CD14-positive monocyte (primary cell): ENCODE results near the gene CSTF3. TPM values are rescaled to one million over a fixed set of nuclear protein-coding genes. Genes with fewer than 3 reads are reported as not detected.

Experiments used
- DNase-seq, 3 donors: peaks; one replicate each; pipeline ENCODE4 v3.0.0-alpha.2; 2011 to 2022
- H2AFZ ChIP-seq: 2 replicates; pipeline ENCODE4 v1.6.0; 2012; ENCODE audit warnings: mild to moderate bottlenecking, low read depth, low read length, inconsistent platforms; ENCODE audit not compliant: insufficient read depth, poor library complexity, severe bottlenecking
- H3K27ac ChIP-seq, 2 donors: 1 replicate in 1 of 2; 2 replicates in 1 of 2; pipeline ENCODE4 v1.5.1; 2012 to 2013; ENCODE audit warnings: low read length in 2 of 2, control low read depth in 1 of 2, inconsistent platforms in 1 of 2, low read depth in 1 of 2, mild to moderate bottlenecking in 1 of 2
- H3K27me3 ChIP-seq, 2 donors: one replicate each; pipeline versions ENCODE4 v1.6.0 to v1.6.1; 2011 to 2013; ENCODE audit warnings: low read length in 2 of 2; ENCODE audit not compliant: control insufficient read depth in 2 of 2, insufficient read depth in 2 of 2
- H3K36me3 ChIP-seq, 2 donors: replicated peaks in 1 of 2; 1 replicate in 1 of 2; 2 replicates in 1 of 2; pipeline versions ENCODE4 v1.5.1 to v1.6.1; 2012 to 2013; ENCODE audit warnings: low read length in 2 of 2, control low read depth in 1 of 2, inconsistent platforms in 1 of 2, mild to moderate bottlenecking in 1 of 2; ENCODE audit not compliant: insufficient read depth in 2 of 2, control insufficient read depth in 1 of 2
- H3K4me1 ChIP-seq, 2 donors: 1 replicate in 1 of 2; 2 replicates in 1 of 2; pipeline versions ENCODE4 v1.5.1 to v1.6.1; 2012 to 2013; ENCODE audit warnings: low read length in 2 of 2, control low read depth in 1 of 2, inconsistent platforms in 1 of 2, mild to moderate bottlenecking in 1 of 2, moderate library complexity in 1 of 2; ENCODE audit not compliant: insufficient read depth in 2 of 2, control insufficient read depth in 1 of 2
- H3K4me2 ChIP-seq: replicated peaks from 2 replicates; pipeline ENCODE3; 2012; ENCODE audit warnings: low read length, moderate library complexity, mild to moderate bottlenecking; ENCODE audit not compliant: poor library complexity, severe bottlenecking; ENCODE audit errors: extremely low read depth
- H3K4me3 ChIP-seq, 3 experiments: fragments of 200-600 bp in 1 of 3; sonication (generic) in 1 of 3; replicated peaks in 1 of 3; 1 replicate in 2 of 3; 2 replicates in 1 of 3; pipeline ENCODE4 v1.5.1; 2011 to 2013; ENCODE audit warnings: low read length in 3 of 3, mild to moderate bottlenecking in 3 of 3, control low read depth in 2 of 3, low read depth in 2 of 3, inconsistent platforms in 1 of 3, moderate library complexity in 1 of 3
- H3K79me2 ChIP-seq: 2 replicates; pipeline ENCODE4 v1.6.0; 2012; ENCODE audit warnings: mild to moderate bottlenecking, control low read depth, inconsistent platforms, low read length, moderate library complexity; ENCODE audit not compliant: insufficient read depth
- H3K9ac ChIP-seq: 2 replicates; pipeline ENCODE4 v1.6.0; 2017; ENCODE audit warnings: low read length, mild to moderate bottlenecking; ENCODE audit not compliant: insufficient read depth, poor library complexity, severe bottlenecking
- H3K9me3 ChIP-seq, 2 donors: replicated peaks in 1 of 2; 1 replicate in 1 of 2; 2 replicates in 1 of 2; pipeline versions ENCODE4 v1.5.1 to v1.6.1; 2012 to 2013; ENCODE audit warnings: low read length in 2 of 2, control low read depth in 1 of 2; ENCODE audit not compliant: control insufficient read depth in 1 of 2, insufficient read depth in 1 of 2
- H4K20me1 ChIP-seq: 2 replicates; pipeline ENCODE4 v1.6.0; 2012; ENCODE audit warnings: mild to moderate bottlenecking, low read length, control low read depth, moderate library complexity; ENCODE audit not compliant: insufficient read depth
- H3K27ac Mint-ChIP-seq, 7 donors: one replicate each; pipeline ENCODE4 v1.8.0; 2020; ENCODE audit warnings: mild to moderate bottlenecking in 7 of 7, mixed read lengths in 7 of 7, moderate library complexity in 6 of 7, inconsistent platforms in 2 of 7
- H3K27me3 Mint-ChIP-seq, 3 donors: one replicate each; pipeline ENCODE4 v1.8.0; 2021 to 2022; ENCODE audit warnings: low read depth in 3 of 3, mild to moderate bottlenecking in 3 of 3, mixed read lengths in 3 of 3, moderate library complexity in 3 of 3, inconsistent platforms in 1 of 3
- H3K36me3 Mint-ChIP-seq, 2 donors: one replicate each; pipeline ENCODE4 v1.8.0; 2020; ENCODE audit warnings: mixed read lengths in 2 of 2, inconsistent platforms in 1 of 2, mild to moderate bottlenecking in 1 of 2
- H3K4me1 Mint-ChIP-seq: one replicate; pipeline ENCODE4 v1.8.0; 2020; ENCODE audit warnings: mild to moderate bottlenecking, mixed read lengths
- H3K4me3 Mint-ChIP-seq, 2 donors: one replicate each; pipeline ENCODE4 v1.8.0; 2020; ENCODE audit warnings: mild to moderate bottlenecking in 2 of 2, mixed read lengths in 2 of 2, moderate library complexity in 1 of 2
- H3K9me3 Mint-ChIP-seq, 7 donors: one replicate each; pipeline ENCODE4 v1.8.0; 2020 to 2022; ENCODE audit warnings: mixed read lengths in 7 of 7, mild to moderate bottlenecking in 6 of 7, moderate library complexity in 6 of 7, inconsistent platforms in 2 of 7
- WGBS: methylation state at CpG from one replicate; pipeline ENCODE4 v1.1.5; 2013; ENCODE audit warnings: missing lambda C conversion rate; ENCODE audit not compliant: insufficient coverage; 5-methylcytosine and 5-hydroxymethylcytosine counted together
- intact Hi-C, 2 donors: fragments of 100-400 bp; cut with micrococcal nuclease; formaldehyde crosslinking; loops; one replicate each; pipeline versions ENCODE4 v1.15.0 to v1.15.1; 2023
- polyA plus RNA-seq, 3 donors: library from polyadenylated mRNA; depleted of rRNA in 1 of 3; unstranded in 2 of 3; stranded (reverse) in 1 of 3; fragments of 300-500 nt in 2 of 3; fragments of >200 nt in 1 of 3; fragmentation: Illumina TruSeq in 2 of 3; gene quantifications; 1 replicate in 2 of 3; 2 replicates in 1 of 3; pipeline ENCODE4 v1.2.3, GENCODE V29; 2012 to 2021
- TF ChIP-seq, protein P1 (sequence below): fragments of 200-600 bp; IDR thresholded peaks from one replicate; pipeline ENCODE4 v1.8.0; 2022; ENCODE audit warnings: antibody characterized with exemption, mild to moderate bottlenecking

The CSTF3 gene
- polyA plus RNA-seq, 3 donors, result 6.9 to 12.1 (median 7.1) TPM

- Mint-ChIP-seq H3K4me3 (no peak overlapping the region), H3K36me3 (peaks cover 53 to 67% of the 10 kb centered on the region in 2 donors), H3K27ac (peak overlapping the region in 4 of 7 donors; percentile 82 to 95 (median 94)), H3K27me3 (peaks cover 0 to 2% (median 1%) of the 10 kb centered on the region in 3 donors), H3K9me3 (no peaks in the 10 kb centered on the region), H3K4me1 (peaks cover 38% of the 10 kb centered on the region)
- DNase-seq, result no peak
- Histone ChIP-seq H3K4me1 (peaks cover 32 to 34% of the 10 kb centered on the region in 2 donors), H3K27ac (peak overlapping the region in 1 of 2 donors; percentile 76), H3K9ac (no peak overlapping the region), H3K9me3 (no peaks in the 10 kb centered on the region), H4K20me1 (no peaks in the 10 kb centered on the region), H3K79me2 (no peaks in the 10 kb centered on the region), H3K36me3 (peaks cover 46 to 61% of the 10 kb centered on the region in 2 donors), H3K27me3 (no peaks in the 10 kb centered on the region), H3K4me2 (no peak overlapping the region), H2AFZ (no peak overlapping the region), H3K4me3 (no peak overlapping the region)
- intact Hi-C loops, result loop anchor here in 1 of 2 donors (5.0 kb wide), 1 partner anchor 45 kb away; the partner anchor contains the start of gene DEPDC7
- WGBS, result 83% methylated on average over 4 of the region's 5 CpGs
- TF ChIP-seq, protein P1, sequence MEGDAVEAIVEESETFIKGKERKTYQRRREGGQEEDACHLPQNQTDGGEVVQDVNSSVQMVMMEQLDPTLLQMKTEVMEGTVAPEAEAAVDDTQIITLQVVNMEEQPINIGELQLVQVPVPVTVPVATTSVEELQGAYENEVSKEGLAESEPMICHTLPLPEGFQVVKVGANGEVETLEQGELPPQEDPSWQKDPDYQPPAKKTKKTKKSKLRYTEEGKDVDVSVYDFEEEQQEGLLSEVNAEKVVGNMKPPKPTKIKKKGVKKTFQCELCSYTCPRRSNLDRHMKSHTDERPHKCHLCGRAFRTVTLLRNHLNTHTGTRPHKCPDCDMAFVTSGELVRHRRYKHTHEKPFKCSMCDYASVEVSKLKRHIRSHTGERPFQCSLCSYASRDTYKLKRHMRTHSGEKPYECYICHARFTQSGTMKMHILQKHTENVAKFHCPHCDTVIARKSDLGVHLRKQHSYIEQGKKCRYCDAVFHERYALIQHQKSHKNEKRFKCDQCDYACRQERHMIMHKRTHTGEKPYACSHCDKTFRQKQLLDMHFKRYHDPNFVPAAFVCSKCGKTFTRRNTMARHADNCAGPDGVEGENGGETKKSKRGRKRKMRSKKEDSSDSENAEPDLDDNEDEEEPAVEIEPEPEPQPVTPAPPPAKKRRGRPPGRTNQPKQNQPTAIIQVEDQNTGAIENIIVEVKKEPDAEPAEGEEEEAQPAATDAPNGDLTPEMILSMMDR, result no peak
Observed at GRCh38 chr11:33062137-33062536, 99.1 kb downstream of the CSTF3 start.

DNA sequence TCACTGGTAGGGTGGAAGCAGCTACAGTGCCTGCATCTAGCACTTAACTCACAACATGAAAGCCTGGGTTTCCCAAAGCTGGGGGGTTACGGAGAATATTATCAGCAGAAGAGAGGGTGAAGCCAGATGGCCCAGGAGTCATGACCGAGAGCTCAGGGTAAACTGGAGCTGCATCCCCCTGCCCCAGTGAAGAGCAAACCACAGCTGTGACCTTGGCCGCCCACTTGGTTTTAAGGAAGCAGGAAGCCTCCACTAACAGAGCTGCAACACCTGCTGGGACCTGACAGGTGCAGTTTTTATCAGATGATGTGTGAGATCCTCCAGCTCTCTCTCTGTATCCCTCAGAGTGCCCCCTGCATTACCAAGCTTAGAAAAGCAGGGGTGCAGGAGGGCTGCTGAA, 101.0 kb downstream of the CSTF3 start:
- Mint-ChIP-seq H3K4me3 (no peak overlapping the region), H3K27me3 (peaks cover 0 to 2% (median 0%) of the 10 kb centered on the region in 3 donors), H3K9me3 (no peaks in the 10 kb centered on the region), H3K4me1 (peaks cover 33% of the 10 kb centered on the region), H3K36me3 (peaks cover 48 to 63% of the 10 kb centered on the region in 2 donors), H3K27ac (peak overlapping the region in 3 of 7 donors; percentile 34 to 72 (median 58))
- no peak overlapping the region for H3K27ac ChIP-seq
- H3K9me3 ChIP-seq, result no peaks in the 10 kb centered on the region
- no peak overlapping the region for H3K4me2 ChIP-seq
- H3K4me3 ChIP-seq, result no peak overlapping the region
- no peak overlapping the region for H3K9ac ChIP-seq
- H3K36me3 ChIP-seq, result peaks cover 37 to 60% of the 10 kb centered on the region in 2 donors
- no peaks in the 10 kb centered on the region for H4K20me1 ChIP-seq
- no peak overlapping the region for H2AFZ ChIP-seq
- H3K79me2 ChIP-seq, result no peaks in the 10 kb centered on the region
- WGBS, result 71% methylated on average over 2 of the region's 3 CpGs
- TF ChIP-seq, protein P1, result no peak
- H3K4me1 ChIP-seq, result peaks cover 29 to 31% of the 10 kb centered on the region in 2 donors
- no peaks in the 10 kb centered on the region for H3K27me3 ChIP-seq
- intact Hi-C loops, result loop anchor here in 1 of 2 donors (5.0 kb wide), 1 partner anchor 43 kb away; the partner anchor contains the start of gene DEPDC7
- no peak for DNase-seq
